ENCODE results near the gene MCOLN3. TPM values are rescaled to one million over a fixed set of nuclear protein-coding genes. Genes with fewer than 3 reads are reported as not detected.

Gene MCOLN3
- total RNA-seq, 4 donors from 2014 or later = 7.0 to 13.4 (median 7.7) TPM

GRCh38 chr1:85047472-85048295 is 616 bp downstream of the MCOLN3 start:
- no peak for TF ChIP-seq CTCF (IDR thresholded peaks at IDR 0.05; ENCODE audit: low read depth)

- no peak for TF ChIP-seq CTCF (IDR thresholded peaks at IDR 0.05; ENCODE audit: low read depth)
Measured at GRCh38 chr1:85047144-85047471, 1.2 kb downstream of the MCOLN3 start.

GRCh38 chr1:85042413-85042812 is 5.9 kb downstream of the MCOLN3 start:
- TF ChIP-seq CTCF (IDR thresholded peaks at IDR 0.05; ENCODE audit: low read depth) = no peak

GRCh38 chr1:85041793-85042192 is 6.5 kb downstream of the MCOLN3 start:
- TF ChIP-seq CTCF (IDR thresholded peaks at IDR 0.05; ENCODE audit: low read depth) = no peak

- TF ChIP-seq CTCF (IDR thresholded peaks at IDR 0.05; ENCODE audit: low read depth) = no peak
Measured at GRCh38 chr1:85033221-85033620, 15.1 kb downstream of the MCOLN3 start.

GRCh38 chr1:85030536-85030935 is 17.8 kb downstream of the MCOLN3 start:
- no peak for TF ChIP-seq CTCF (IDR thresholded peaks at IDR 0.05; ENCODE audit: low read depth)

- no peak for TF ChIP-seq CTCF (IDR thresholded peaks at IDR 0.05; ENCODE audit: low read depth)
Measured at GRCh38 chr1:85028151-85028550, 20.1 kb downstream of the MCOLN3 start.

Measured in subcutaneous adipose tissue (tissue), 4 donors.